Activated CD8-positive, alpha-beta memory T cell treated with anti-CD3 and anti-CD28 coated beads for 36 hours (primary cell): ENCODE measurements around the gene SPDYE16. TPM values are rescaled to one million over a fixed set of nuclear protein-coding genes. Genes with fewer than 3 reads are reported as not detected.
"Not testable (repeated sequence)": the region's sequence is repeated elsewhere in the genome, so short reads cannot be mapped to it uniquely, and the experiment has no call there.

Source experiments
- CTCF ChIA-PET: fragments of 350-600 bp; sonication (Branson Sonifier 250); formaldehyde crosslinking; loops from one replicate; lab custom pipeline; 2021; ENCODE audit warnings: antibody characterized with exemption; lab: Charles Lee
- POLR2A ChIA-PET: fragments of 350-600 bp; sonication (Branson Sonifier 250); formaldehyde crosslinking; loops from one replicate; lab custom pipeline; 2021; ENCODE audit warnings: antibody characterized with exemption; lab: Charles Lee
- total RNA-seq, 2 experiments: library from RNA; stranded (reverse); gene quantifications; one replicate each; pipeline ENCODE4 v1.2.3, GENCODE V29; 2021

The SPDYE16 gene
- total RNA-seq, 2 experiments from 2014 or later = 0.30 TPM; not detected in 1

- ChIA-PET POLR2A (no interaction called here), CTCF (no interaction called here)
These were observed 37.0 kb downstream of the SPDYE16 start for GRCh38 chr7:76506081-76506440.

DNA sequence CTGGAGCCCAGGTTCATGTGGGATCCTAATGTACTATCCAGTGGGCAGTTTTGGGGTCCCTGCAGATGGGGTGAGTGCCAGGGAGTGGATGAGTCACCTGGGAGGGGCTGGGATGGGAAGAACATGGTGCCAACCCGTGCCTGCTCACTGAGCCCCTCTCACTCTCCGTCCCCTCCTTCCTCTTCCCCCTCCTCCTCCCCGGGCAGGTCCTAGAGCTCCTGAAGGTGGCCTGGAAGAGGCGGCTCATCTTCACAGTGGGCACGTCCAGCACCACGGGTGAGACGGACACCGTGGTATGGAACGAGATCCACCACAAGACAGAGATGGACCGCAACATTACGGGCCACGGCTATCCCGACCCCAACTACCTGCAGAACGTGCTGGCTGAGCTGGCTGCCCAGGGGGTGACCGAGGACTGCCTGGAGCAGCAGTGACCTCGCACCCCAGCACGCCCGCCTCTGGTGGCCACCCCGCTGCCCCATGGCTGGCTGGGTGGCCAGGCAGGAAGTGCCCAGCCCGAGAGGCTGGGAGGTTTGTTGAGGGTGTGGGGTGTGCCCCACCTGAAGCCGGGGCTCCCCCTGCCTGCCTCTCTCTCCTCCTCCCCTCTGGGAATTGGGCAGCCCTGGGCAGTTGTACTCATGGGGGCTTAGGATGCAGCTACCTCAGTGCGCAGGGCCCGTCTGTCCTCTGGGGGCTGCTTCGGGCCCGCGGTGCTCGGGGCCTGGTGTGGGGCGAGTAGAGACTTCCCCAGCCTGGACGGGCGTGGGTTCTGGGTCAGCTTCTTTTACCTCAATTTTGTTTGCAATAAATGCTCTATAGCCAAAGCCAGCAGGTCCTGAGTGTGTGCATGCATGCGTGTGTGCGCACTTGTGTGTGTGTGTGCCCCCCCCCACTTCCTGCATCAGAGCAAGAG is 37.7 kb downstream of the SPDYE16 start:
- POLR2A ChIA-PET = no interaction called here

GRCh38 chr7:76504351-76505167 is 38.5 kb downstream of the SPDYE16 start:
- POLR2A ChIA-PET, CTCF ChIA-PET: not testable (repeated sequence)

More for the DNA sequence above, 37.7 kb downstream of the SPDYE16 start:
- CTCF ChIA-PET = no interaction called here

DNA sequence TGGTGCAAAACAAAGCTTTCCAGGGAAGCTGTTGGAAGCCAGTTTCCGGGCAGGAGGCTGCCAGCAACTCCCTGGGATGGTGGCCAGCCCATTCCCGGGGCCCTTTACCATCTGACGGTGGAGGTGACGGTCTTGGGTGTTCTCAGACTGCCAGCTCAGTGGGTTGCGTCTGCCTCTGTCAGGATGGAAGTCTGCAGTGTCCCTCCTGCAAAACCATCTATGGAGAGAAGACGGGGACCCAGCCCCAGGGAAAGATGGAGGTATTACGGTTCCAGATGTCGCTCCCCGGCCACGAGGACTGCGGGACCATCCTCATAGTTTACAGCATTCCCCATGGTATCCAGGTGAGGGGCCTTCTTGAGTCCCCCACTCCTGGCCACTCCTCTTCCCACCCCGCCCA is 39.9 kb downstream of the SPDYE16 start:
- CTCF ChIA-PET, POLR2A ChIA-PET: not testable (repeated sequence)

- CTCF ChIA-PET, POLR2A ChIA-PET: not testable (repeated sequence)
These were observed 40.3 kb downstream of the SPDYE16 start for GRCh38 chr7:76502836-76503235.

DNA sequence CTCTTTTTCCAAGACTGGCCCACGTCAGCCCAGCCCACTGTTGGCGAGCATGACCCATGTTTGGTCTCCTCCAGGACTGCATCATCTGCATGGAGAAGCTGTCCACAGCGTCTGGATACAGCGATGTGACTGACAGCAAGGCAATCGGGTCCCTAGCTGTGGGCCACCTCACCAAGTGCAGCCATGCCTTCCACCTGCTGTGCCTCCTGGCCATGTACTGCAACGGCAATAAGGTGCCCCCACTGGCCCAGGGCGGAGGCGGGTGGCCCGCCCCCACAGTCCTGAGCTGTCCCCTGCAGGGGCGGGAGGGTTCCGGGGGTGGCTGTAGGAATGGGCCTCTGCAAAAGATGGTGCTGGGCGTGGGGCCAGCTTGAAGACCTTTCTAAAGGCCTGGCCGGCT is 40.9 kb downstream of the SPDYE16 start:
- CTCF ChIA-PET, POLR2A ChIA-PET: not testable (repeated sequence)

DNA sequence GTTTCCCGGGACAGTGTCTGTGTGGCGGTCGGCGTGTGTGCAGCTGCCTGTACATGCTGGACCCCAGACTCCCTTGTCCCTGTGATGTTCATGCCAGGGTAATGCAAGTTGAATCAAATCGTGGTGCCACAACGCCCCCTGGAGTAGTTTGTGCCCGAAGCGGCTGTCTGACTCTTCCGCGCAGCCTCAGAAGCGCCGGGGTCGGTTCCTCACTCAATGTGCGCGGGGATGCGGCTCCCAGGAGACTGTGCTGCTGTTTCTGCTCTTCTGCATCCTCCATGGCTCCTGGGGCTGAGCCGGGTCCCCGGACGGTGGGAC is 43.2 kb downstream of the SPDYE16 start:
- CTCF ChIA-PET, POLR2A ChIA-PET: not testable (repeated sequence)

- CTCF ChIA-PET, POLR2A ChIA-PET: not testable (repeated sequence)
These were observed 43.7 kb downstream of the SPDYE16 start for GRCh38 chr7:76499201-76499923.

- POLR2A ChIA-PET, CTCF ChIA-PET: not testable (repeated sequence)
These were observed 44.4 kb downstream of the SPDYE16 start for GRCh38 chr7:76498583-76499200.

- POLR2A ChIA-PET, CTCF ChIA-PET: not testable (repeated sequence)
These were observed 45.0 kb downstream of the SPDYE16 start for GRCh38 chr7:76497918-76498582.

- CTCF ChIA-PET, POLR2A ChIA-PET: not testable (repeated sequence)
These were observed 47.4 kb downstream of the SPDYE16 start for GRCh38 chr7:76495717-76496116.

- POLR2A ChIA-PET, CTCF ChIA-PET: not testable (repeated sequence)
These were observed 51.0 kb downstream of the SPDYE16 start for GRCh38 chr7:76492139-76492538.

- POLR2A ChIA-PET, CTCF ChIA-PET: not testable (repeated sequence)
These were observed 55.1 kb downstream of the SPDYE16 start for GRCh38 chr7:76487969-76488368.

GRCh38 chr7:76486618-76487017 is 56.5 kb downstream of the SPDYE16 start:
- POLR2A ChIA-PET, CTCF ChIA-PET: not testable (repeated sequence)

DNA sequence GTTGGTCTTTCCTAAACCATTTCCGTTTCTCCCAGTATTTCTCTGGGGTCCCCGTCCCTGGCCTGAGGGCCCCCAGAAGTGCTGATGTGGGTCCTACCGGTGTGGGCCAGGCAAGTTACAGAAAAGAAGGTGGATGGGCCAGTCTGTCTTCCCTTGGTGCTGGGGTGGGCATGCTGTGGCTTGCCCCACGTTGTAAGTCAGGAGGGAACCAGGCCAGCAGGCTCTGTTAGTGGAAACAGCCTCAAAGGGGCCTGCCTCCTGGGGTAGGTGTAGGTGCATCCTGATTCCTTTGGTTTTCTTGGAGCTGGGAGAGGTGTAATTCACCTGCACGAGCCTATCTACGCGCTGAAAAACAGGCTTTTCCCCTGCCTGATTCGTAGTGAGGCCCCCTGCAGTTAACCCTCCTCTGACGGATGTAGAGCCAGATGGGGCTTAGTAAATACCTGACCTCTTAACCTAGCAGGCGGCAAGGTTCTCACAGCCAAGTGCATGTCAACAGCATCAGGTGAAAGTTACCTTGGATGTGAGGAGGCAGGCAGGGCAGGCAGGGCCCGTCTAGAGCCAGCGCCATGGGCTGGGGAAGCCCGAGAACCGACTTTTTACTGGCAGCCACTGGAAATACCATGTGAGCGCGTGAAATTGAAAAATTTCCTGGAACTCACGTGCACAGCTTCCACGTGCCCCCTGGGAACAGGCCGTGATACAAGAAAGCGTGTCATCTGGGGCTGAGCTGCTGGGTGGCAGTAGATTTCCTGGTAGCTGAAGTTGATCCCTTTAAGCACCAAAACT is 57.1 kb downstream of the SPDYE16 start:
- CTCF ChIA-PET, POLR2A ChIA-PET: not testable (repeated sequence)

- POLR2A ChIA-PET, CTCF ChIA-PET: not testable (repeated sequence)
These were observed 58.6 kb downstream of the SPDYE16 start for GRCh38 chr7:76484456-76484855.

DNA sequence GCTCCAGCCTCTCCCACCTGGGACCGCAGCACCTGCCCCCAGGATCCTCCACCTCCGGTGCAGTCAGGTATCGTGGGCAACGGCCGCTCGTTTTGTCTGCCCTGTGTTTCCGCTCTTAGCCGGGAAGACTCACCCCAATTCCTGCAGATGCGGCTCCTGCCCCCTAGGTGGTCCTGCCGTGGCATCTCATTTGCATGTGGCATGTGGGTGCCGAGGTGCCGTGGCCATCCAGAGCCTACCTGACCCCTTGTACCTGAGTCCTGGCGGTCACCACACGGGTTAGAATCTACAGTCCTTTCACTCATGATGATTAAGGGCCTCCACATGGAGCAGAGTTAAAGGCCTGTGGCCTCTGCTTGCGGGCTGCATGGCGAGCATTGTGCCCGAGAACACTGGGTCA is 60.0 kb downstream of the SPDYE16 start:
- CTCF ChIA-PET, POLR2A ChIA-PET: not testable (repeated sequence)

- CTCF ChIA-PET, POLR2A ChIA-PET: not testable (repeated sequence)
These were observed 60.4 kb downstream of the SPDYE16 start for GRCh38 chr7:76482660-76483059.
